ENCODE measurements around the gene CCNF. TPM values are rescaled to one million over a fixed set of nuclear protein-coding genes. Genes with fewer than 3 reads are reported as not detected.

Gene CCNF
- total and polyA plus RNA-seq, 2 of the 8 experiments (the other 6 are each of a cell fraction or from before 2014, with no cell fraction given): 15.4 to 54.3 TPM

DNA sequence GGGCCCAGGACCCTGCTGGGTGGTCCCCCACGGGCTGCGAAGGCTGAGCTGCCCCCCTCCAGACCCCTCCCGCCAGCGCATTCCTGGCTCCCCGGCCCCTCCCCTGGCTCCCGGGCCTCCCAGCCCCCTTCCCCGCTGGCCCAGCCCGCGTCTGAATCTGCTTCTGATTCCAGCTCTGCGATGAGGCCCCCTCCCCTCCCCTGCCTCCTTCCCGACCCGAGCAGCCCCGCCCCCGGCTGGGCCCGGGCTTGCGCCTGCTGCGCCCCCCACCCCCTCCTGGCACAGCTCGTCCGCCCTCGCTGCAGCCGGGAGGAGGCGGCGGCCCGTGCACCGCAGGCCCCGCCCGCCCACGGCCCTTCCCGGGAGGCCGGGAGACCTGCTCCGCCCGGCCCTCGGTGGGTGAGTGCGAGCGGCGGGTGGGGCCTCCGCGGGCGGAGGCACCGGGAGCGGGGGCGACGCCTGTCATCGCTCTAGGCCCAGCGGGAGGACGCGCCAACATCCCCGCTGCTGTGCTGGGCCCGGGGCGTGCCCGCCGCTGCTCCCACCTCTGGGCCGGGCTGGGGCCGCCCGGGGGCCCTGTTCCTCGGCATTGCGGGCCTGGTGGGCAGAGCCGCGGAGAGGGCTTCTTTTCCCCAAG, 41.9 kb downstream of the CCNF start, which contains the start of gene NTN3:
Gene NTN3 (plus strand): TSS at position 282 of the 637 bp plus-strand sequence. CDS start 405 bp downstream, outside the sequence.
- Histone ChIP-seq H3K79me2 (ENCODE audit: control insufficient read depth in 1 of 2, insufficient read depth in 2 of 2, low read length in 2 of 2) (no peaks in the 10 kb centered on the region), H3K36me3 (ENCODE audit: control insufficient read depth in 2 of 4, insufficient read depth in 4 of 4, low read length in 3 of 4) (no peaks in the 10 kb centered on the region), H2AFZ (ENCODE audit: low read length) (no peak within 1 kb of the TSS), H2BK5ac (ENCODE audit: low read depth, low read length) (no peak within 1 kb of the TSS), H3K23me2 (ENCODE audit: low read depth, low read length) (peaks cover 31% of the 10 kb centered on the region; the same call in 1 of the 2 replicates), H3K4me3 (ENCODE audit: extremely low read depth in 1 of 4, insufficient read depth in 2 of 4, low read depth in 3 of 4, low read length in 4 of 4) (peak within 1 kb of the TSS; percentile 23 to 56 (median 28)), H3K4me1 (replicated peaks in 1 of 4; ENCODE audit: control insufficient read depth in 3 of 4, insufficient read depth in 4 of 4, low read length in 3 of 4) (peaks cover 0 to 45% (median 31%) of the 10 kb centered on the region in 4 experiments; a peak in 6 of 7 replicates), H3K4ac (replicated peaks; ENCODE audit: insufficient read length, low read depth, low read length) (no peak within 1 kb of the TSS), H4K8ac (ENCODE audit: extremely low read depth, insufficient read depth, low read length) (peak within 1 kb of the TSS; percentile 16; the same call in 1 of the 2 replicates), H3K9me3 (ENCODE audit: insufficient read depth in 2 of 2, low read depth in 1 of 2, low read length in 1 of 2) (no peaks in the 10 kb centered on the region), H3K4me2 (ENCODE audit: insufficient read depth in 1 of 2, low read depth in 2 of 2, low read length in 2 of 2) (peak within 1 kb of the TSS; percentile 53 to 75), H4K20me1 (replicated peaks in 1 of 2; ENCODE audit: control insufficient read depth in 1 of 2, insufficient read depth in 2 of 2, low read length in 2 of 2) (peaks cover 2 to 13% of the 10 kb centered on the region in 2 experiments), H2BK120ac (replicated peaks; ENCODE audit: low read depth, low read length) (no peak within 1 kb of the TSS), H4K91ac (replicated peaks; ENCODE audit: insufficient read length, low read length) (peak within 1 kb of the TSS; percentile 74), H3K14ac (ENCODE audit: insufficient read length) (no peak within 1 kb of the TSS), H2BK12ac (ENCODE audit: low read depth, low read length) (peak within 1 kb of the TSS; percentile 68; the same call in 1 of the 2 replicates), H2AK5ac (ENCODE audit: low read depth, low read length) (no peak within 1 kb of the TSS), H3K56ac (replicated peaks; ENCODE audit: insufficient read length, low read depth, low read length) (no peak within 1 kb of the TSS), H3K27ac (ENCODE audit: low read depth, low read length) (no peak within 1 kb of the TSS), H2BK20ac (ENCODE audit: low read length) (no peak within 1 kb of the TSS), H3K27me3 (replicated peaks in 1 of 4; ENCODE audit: control insufficient read depth in 3 of 4, extremely low read depth in 1 of 4, insufficient read depth in 3 of 4, low read length in 3 of 4) (peaks cover 24 to 66% (median 57%) of the 10 kb centered on the region in 4 experiments), H2BK15ac (ENCODE audit: low read length) (peak within 1 kb of the TSS; percentile 97; the same call in 1 of the 2 replicates), H4K5ac (ENCODE audit: insufficient read length, low read depth, low read length) (no peak within 1 kb of the TSS), H3K18ac (ENCODE audit: extremely low read depth, low read length) (peak within 1 kb of the TSS; percentile 6), H3K79me1 (ENCODE audit: low read depth, low read length) (no peaks in the 10 kb centered on the region), H3K9ac (replicated peaks in 1 of 4; ENCODE audit: extremely low read depth in 1 of 4, low read depth in 3 of 4, low read length in 3 of 4) (no peak within 1 kb of the TSS), H3K23ac (ENCODE audit: insufficient read length) (no peak within 1 kb of the TSS)
- WGBS, 2 experiments (ENCODE audit: extremely low coverage in 1 of 2, insufficient coverage in 1 of 2, insufficient read length in 1 of 2, insufficient replicate concordance in 2 of 2, low coverage in 1 of 2, low lambda C conversion rate in 2 of 2, missing lambda C conversion rate in 1 of 2): 2% methylated on average over 17 of the region's 59 CpGs; no CpG with 5 or more reads in 1 of the 2 experiments
- FAIRE-seq (no peak), DNase-seq (ENCODE audit: low read depth in 1 of 2, low spot score in 2 of 2) (peak in 1 of 2 experiments; percentile 73)
- TF ChIP-seq POU5F1 (IDR thresholded peaks at IDR 0.05; ENCODE audit: low read depth, low read length) (no peak), KDM4A (IDR thresholded peaks at IDR 0.05; ENCODE audit: low read depth, low read length, severe bottlenecking) (peak; percentile 14)
- CTCF ChIA-PET (ENCODE audit: partially characterized antibody): interaction anchor here (0.7 to 4.0 kb wide), 4 partner anchors 10 to 131 kb away, joined by 3 to 15 read pairs (median 5); partner anchors contain the start of genes ABCA3 and TEDC2
- POLR2A ChIA-PET (ENCODE audit: partially characterized antibody): interaction anchor here (0.9 to 2.8 kb wide), 7 partner anchors 12 to 316 kb away, joined by 3 to 8 read pairs (median 6); partner anchors contain the start of genes AMDHD2, TEDC2 and TRAF7
